Hippocampal formation (tissue), 2 donors: Measurements from ENCODE around the gene ELMO1.

ENCODE experiments used
- DNase-seq, 2 donors: peaks; one replicate each; lab custom pipeline; 2025; lab: John Stamatoyannopoulos, UW

ELMO1 gene

GRCh38 chr7:37372750-37373149, 75.9 kb downstream of the ELMO1 start:
- DNase-seq: no peak

GRCh38 chr7:37371755-37372154, 76.9 kb downstream of the ELMO1 start:
- DNase-seq: no peak

GRCh38 chr7:37369906-37370305, 78.8 kb downstream of the ELMO1 start:
- DNase-seq: no peak

GRCh38 chr7:37368540-37368939, 80.1 kb downstream of the ELMO1 start:
- no peak for DNase-seq

GRCh38 chr7:37367010-37367409, 81.7 kb downstream of the ELMO1 start:
- DNase-seq: no peak

- DNase-seq: no peak
Measured at GRCh38 chr7:37366445-37366844, 82.2 kb downstream of the ELMO1 start.

- DNase-seq: no peak
Measured at GRCh38 chr7:37365405-37365804, 83.3 kb downstream of the ELMO1 start.

GRCh38 chr7:37364856-37365255, 83.8 kb downstream of the ELMO1 start:
- DNase-seq: no peak

- DNase-seq: no peak
Measured at GRCh38 chr7:37363536-37364491, 84.8 kb downstream of the ELMO1 start.

- DNase-seq: no peak
Measured at GRCh38 chr7:37362802-37363201, 85.9 kb downstream of the ELMO1 start.

GRCh38 chr7:37360484-37360883, 88.2 kb downstream of the ELMO1 start:
- no peak for DNase-seq

GRCh38 chr7:37359662-37360444, 88.8 kb downstream of the ELMO1 start:
- no peak for DNase-seq

- no peak for DNase-seq
Measured at GRCh38 chr7:37359180-37359579, 89.5 kb downstream of the ELMO1 start.

GRCh38 chr7:37357637-37357996, 91.0 kb downstream of the ELMO1 start:
- no peak for DNase-seq

GRCh38 chr7:37356911-37357636, 91.6 kb downstream of the ELMO1 start:
- no peak for DNase-seq

GRCh38 chr7:37354656-37355131, 94.0 kb downstream of the ELMO1 start:
- peak; percentile 41 for DNase-seq

GRCh38 chr7:37353949-37354655, 94.6 kb downstream of the ELMO1 start:
- DNase-seq: no peak

- peak in 1 of 2 donors; percentile 18 for DNase-seq
Measured at GRCh38 chr7:37352974-37353948, 95.4 kb downstream of the ELMO1 start.

GRCh38 chr7:37352251-37352880, 96.3 kb downstream of the ELMO1 start:
- no peak for DNase-seq

- DNase-seq: no peak
Measured at GRCh38 chr7:37351716-37352115, 96.9 kb downstream of the ELMO1 start.
